ENCODE measurements around the gene KRT9.
"Not testable (repeated sequence)": the region's sequence is repeated elsewhere in the genome, so short reads cannot be mapped to it uniquely, and the experiment has no call there.

The KRT9 gene

DNA sequence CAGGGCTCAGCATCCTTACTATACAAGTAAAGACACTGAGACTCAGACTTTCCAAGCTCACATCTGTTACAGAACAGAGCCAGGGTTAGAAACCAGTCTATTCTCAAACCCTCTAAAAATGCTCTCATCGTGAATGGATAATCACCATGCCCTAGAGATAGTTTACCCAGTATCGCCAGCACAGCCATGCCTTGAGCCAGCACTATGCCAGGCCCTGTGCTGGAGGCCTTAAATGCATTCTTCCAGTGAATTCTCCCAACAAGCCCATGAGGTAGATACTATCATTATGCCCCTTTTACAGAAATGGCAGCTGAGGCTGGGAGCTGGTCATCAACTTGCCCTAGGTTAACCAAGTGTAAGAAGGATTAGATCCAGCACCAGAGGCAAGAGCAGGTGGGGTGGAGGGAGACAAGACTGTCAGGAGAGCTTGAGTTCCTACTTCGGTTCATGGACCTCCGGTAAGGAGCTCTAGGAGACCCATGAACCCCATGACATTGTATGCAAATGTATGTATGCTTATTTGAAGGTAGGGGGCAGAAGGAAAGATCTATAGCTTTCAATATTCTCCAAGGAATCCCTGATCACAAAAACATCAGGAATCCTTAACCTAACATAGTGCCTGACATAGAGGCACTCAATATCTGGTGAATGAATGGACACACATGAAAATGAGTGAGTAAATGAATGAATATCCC lies 9.7 kb upstream of the KRT9 start:
- H3K4me3 ChIP-seq (ENCODE audit: low read depth, low read length): no peak overlapping the region
- DNase-seq (ENCODE audit: low read depth): no peak

DNA sequence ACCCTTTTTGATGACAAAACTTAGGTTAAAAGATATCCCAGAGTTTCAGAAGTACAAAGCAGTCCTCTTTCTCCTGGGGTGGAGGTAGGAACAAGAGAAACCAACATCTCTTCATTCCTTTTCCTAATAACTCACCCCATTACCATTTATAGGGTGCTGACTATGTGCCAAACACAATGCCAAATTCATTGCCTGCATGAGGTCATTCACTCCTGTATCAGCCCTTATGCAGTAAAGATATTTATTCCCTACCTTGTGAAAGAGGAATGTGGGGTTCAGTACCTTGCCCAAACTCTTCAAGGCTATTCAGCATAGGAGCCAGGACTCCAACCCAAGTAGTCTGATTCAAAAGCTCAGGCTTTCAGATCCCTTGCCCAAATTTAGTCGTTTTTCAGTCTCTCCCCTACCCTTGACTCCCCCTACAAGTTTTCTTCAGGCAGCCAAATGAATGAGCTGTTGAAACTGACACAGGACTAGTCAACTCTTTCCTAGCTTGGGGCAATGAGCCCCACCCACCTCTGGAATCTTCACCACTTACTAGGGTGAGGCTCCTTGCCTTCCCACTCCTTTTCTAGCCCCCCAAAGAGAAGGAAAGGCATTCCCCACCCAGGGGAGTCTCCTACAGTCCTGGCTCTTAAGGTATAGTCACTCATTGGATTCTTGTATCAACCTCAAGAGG lies 9.0 kb upstream of the KRT9 start:
- DNase-seq (ENCODE audit: low read depth): no peak
- H3K4me3 ChIP-seq (ENCODE audit: low read depth, low read length): no peak overlapping the region

DNA sequence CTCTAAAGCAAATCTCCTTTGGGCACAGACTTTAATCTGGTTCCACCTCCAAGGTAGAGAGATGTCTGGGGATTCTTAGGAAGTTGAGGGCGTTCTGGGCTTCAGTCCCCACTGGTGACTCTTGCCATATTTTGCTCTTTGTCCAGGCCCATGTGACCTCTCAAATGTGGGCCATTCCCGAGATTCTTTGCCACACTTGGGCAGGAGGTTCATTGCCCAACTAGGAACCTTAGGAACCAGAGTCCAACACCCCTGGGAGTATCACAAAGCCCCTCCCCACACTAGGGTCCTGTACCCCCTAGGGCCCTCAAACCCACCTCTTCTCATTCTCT lies 8.4 kb upstream of the KRT9 start:
- no peak overlapping the region for H3K4me3 ChIP-seq (ENCODE audit: low read depth, low read length)
- no peak for DNase-seq (ENCODE audit: low read depth)

DNA sequence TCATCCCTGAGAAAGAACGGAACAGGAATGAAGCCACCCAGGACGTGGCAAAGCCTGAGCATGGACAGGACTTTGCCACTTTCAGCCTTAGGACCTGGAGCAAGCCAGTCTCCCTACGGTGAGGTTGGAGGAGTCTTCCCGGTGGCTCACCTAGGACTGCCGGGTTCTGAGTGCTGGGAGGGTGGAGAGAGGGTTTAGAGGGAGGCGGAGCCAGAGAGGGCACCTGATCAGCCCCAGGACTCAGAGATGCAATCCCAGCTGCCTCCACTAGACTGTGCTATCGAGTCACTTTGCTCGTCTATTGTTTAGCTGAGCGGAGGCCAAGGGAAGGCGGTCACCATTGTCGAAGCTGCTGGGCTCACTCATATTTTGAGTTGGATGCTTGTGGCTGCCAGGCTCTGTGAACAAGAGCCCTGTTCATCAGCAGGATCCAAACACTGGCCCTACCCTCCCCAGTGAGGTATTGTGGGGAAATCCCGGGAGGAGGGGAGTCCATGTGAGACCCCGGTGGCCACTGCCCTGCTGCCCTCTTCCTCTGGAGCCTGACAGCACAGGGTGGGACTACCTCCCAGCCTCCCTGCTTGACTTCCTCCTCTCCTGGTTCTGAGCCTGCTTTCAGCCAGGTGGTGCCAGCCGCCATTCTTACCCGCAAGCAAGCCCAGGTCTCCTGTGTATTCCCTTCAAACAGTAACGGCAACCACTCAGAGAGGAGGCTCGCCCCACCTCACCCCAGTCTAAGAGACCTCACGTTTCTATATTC lies 7.8 kb upstream of the KRT9 start:
- no peak overlapping the region for H3K4me3 ChIP-seq (ENCODE audit: low read depth, low read length)
- DNase-seq (ENCODE audit: low read depth): peak; percentile 12

DNA sequence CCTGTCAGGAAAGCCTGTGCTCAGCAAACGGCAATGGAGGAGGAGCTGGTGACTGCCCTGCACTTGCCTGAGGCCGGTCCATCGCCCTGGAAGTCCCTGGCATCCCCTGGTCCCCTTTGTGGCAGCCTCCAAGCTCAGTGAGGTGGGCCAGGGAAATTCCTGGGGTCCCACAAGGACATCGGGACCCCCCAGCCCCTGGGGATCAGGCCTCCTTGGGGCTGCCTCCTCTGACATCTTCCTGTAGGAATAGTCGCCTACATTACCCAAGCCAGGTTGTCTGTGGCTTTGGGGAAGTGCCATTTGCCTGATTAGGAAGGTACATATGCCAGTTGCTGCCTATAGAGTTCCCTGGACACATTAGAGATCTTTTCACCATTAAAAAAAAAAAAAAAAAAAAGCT lies 7.1 kb upstream of the KRT9 start:
- no peak overlapping the region for H3K4me3 ChIP-seq (ENCODE audit: low read depth, low read length)

DNA sequence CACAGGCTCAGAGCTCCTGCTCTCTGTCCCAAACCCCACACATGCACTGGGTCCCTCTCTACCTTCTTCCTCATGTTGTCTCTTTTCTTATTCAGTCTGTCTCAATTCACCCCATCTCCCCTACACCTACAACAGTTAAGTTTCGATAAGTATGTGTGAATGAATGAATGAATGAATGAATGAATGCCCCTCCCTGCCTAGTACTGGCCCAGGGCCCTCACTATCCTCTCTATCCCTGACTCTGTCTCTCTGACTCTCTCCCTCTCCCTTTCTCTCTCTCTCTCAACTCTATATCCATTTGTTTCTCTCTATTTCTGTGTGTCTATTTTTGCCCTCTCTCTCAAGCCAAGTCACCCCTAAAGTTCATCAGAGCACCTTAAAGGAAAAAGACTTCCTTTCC lies 6.7 kb upstream of the KRT9 start:
- no peak for DNase-seq (ENCODE audit: low read depth)
- H3K4me3 ChIP-seq (ENCODE audit: low read depth, low read length): no peak overlapping the region

More for the DNA sequence above, 7.1 kb upstream of the KRT9 start:
- DNase-seq (ENCODE audit: low read depth): no peak

DNA sequence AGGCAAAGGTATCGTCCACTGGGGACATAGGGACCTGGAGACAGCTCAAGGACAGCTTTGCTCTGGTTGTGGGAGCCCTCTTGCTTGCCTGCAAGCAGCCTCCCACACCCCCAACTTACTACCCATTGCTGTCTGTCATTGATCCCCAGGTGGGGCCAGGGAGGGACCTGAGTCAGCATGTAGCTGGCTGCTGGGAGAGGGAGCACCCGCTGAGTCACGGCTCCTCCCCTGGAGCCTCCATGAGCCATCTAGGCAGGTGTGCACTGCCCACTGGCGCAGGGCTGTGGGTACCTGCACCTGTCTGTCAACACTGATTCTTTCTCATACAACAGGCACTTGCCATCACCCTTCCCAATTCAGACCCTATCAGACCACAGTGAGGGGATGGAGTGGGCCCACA lies 4.9 kb upstream of the KRT9 start:
- H3K4me3 ChIP-seq (ENCODE audit: low read depth, low read length); DNase-seq (ENCODE audit: low read depth): not testable (repeated sequence)

DNA sequence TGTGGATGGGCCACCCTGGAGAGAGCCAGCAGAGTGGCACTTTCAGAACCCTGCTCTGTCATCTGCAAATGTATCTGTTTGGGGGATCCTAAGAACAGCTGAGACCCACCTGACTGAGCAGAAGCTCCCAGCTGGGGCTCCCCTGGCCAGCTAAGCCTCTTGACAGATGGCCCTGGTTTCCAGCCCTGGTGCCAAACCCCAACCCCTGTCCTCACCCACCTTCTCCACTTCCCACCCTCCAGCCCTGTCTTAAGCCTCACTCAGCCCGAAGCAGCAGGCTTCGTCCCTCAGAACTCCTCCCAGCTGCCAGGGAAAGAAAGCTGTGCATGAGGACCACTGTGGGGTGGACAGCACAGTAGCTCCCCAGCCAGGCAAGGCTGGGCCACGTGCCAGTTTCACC lies 3.5 kb upstream of the KRT9 start:
- no peak overlapping the region for H3K4me3 ChIP-seq (ENCODE audit: low read depth, low read length)
- no peak for DNase-seq (ENCODE audit: low read depth)

DNA sequence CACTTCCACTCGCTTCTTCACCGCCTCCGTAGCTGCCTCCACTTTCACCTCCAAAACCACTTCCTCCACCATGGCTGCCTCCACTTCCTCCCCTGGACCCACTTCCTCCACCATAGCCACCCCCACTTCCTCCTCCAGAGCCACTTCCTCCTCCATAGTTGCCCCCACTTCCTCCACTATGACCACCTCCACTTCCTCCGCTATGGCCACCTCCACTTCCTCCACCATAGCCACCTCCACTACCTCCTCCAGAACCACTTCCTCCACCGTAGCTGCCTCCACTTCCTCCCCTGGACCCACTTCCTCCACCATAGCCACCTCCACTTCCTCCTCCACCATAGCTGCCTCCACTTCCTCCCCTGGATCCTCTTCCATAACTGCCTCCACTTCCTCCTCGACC lies 4.5 kb downstream of the KRT9 start:
- no peak overlapping the region for H3K4me3 ChIP-seq (ENCODE audit: low read depth, low read length)
- no peak for DNase-seq (ENCODE audit: low read depth)

DNA sequence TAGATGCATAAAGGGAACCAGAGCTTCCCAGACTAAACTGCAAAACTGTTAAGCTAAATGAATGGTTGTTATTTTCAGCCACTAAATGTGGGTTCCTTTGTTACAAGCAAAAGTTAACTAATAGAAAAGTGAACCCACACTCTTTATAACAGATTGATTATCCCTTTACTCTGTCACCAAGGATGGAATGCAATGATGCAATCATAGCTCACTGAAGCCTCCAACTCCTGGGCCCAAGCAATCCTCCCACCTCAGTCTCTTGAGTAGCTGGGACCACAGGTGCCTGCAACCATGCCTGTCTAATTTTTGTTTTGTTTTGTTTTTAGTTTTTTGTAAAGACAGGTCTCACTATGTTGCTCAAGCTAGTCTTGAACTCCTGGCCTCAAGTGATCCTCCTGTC lies 6.5 kb downstream of the KRT9 start:
- H3K4me3 ChIP-seq (ENCODE audit: low read depth, low read length): no peak overlapping the region
- no peak for DNase-seq (ENCODE audit: low read depth)

DNA sequence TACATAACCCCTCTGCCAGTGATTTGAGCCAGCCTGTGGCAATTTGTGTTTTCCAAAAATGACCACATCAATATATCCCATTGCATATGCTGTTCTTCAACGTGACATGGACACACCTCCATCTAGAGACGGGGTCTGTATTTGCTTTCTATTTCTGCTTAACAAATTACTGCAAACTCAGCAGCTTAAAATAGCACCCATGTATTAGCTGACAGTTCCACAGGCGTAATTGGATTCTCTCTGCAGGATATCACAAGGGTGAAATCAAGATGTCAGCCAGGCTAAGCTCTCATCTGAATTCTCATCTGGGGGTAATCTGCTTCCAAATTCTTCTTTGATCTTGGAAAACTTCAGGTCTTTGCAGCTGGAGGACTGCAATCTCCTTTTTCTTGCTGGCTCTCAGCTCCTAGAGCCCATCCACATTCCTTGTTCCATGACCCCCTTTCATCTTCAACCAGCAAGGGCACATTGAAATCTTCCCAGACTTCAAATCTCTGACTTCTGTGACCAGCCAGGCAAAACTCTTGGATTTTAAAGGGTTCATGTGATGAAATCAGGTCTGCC lies 8.2 kb downstream of the KRT9 start:
- H3K4me3 ChIP-seq (ENCODE audit: low read depth, low read length): no peak overlapping the region
- DNase-seq (ENCODE audit: low read depth): no peak

DNA sequence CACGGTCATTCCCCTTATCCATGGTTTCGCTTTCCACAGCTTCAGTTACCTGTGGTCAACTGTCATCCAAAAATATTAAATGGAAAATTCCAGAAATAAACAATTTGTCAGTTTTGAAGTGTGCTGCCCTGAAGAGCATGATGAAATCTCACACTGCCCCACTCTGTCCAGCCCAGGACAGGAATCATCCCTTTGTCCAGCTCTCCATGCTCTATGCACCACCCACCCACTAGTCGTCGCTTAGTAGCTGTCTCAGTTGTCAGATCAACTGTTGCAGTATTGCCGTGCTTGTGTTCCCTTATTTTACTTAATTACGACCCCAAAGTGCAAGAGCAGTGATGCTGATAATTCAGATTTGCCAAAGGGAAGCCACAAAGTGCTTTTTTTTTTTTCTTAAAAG lies 10.3 kb downstream of the KRT9 start:
- DNase-seq (ENCODE audit: low read depth): no peak
- H3K4me3 ChIP-seq (ENCODE audit: low read depth, low read length): no peak overlapping the region

DNA sequence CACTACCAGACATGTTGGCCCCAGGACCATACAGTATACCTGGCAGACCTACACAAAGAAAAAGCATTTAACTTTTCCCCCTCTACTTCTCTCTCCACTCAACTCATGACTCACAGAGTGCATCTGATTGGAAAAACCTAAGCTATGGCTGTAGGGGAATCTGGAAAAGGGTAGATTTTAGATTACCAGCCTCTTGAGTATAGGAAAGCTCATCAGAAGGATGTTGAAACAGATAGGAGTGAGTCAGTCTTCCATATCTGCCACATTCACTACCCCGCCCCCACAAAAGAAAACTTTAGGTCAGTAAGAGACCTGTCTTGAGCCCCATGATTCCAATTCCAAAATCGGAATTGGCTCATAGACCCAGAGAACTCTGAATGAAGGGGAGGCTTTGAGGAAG lies 12.3 kb downstream of the KRT9 start:
- peak; percentile 25 for DNase-seq (ENCODE audit: low read depth)
- H3K4me3 ChIP-seq (ENCODE audit: low read depth, low read length): no peak overlapping the region

DNA sequence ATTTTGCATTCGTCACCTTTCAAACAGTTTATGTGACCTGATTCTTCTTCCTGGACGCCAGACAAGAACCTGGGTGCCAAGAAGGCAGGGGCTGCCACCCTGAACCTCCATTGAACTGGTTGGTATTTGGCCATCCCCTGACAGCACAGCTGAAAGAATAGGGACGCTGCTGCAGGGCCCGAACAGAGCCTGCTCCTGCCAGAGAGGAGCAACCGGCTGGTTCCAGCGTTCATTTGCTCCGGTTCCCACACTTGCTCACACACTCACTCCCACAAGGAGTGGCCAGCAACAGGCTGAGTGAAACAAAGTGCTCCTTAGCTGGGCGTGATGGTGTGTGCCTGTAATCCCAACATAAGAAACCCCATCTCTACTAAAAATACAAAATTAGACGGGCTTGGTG lies 14.9 kb downstream of the KRT9 start:
- no peak overlapping the region for H3K4me3 ChIP-seq (ENCODE audit: low read depth, low read length)
- no peak for DNase-seq (ENCODE audit: low read depth)

DNA sequence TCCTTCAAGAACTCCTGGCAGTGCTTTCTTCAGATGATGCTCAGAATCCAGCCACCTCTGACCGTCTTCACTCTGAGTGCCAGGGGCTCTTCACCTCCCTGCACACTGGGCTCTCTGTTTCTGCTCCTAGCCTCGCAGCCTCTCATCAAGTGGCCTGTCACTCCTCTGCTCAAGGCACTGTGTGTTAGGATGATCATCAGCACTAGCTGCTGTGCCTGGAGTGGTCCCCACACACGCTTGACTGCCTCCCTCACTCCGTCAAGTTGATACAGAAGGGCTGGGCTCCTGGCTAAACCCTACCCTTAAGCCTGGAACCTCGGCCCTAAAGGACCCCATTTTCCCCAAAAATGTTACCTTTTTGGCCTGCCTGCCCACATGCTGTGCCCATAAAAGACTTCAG lies 15.6 kb downstream of the KRT9 start:
- H3K4me3 ChIP-seq (ENCODE audit: low read depth, low read length): no peak overlapping the region
- DNase-seq (ENCODE audit: low read depth): no peak

DNA sequence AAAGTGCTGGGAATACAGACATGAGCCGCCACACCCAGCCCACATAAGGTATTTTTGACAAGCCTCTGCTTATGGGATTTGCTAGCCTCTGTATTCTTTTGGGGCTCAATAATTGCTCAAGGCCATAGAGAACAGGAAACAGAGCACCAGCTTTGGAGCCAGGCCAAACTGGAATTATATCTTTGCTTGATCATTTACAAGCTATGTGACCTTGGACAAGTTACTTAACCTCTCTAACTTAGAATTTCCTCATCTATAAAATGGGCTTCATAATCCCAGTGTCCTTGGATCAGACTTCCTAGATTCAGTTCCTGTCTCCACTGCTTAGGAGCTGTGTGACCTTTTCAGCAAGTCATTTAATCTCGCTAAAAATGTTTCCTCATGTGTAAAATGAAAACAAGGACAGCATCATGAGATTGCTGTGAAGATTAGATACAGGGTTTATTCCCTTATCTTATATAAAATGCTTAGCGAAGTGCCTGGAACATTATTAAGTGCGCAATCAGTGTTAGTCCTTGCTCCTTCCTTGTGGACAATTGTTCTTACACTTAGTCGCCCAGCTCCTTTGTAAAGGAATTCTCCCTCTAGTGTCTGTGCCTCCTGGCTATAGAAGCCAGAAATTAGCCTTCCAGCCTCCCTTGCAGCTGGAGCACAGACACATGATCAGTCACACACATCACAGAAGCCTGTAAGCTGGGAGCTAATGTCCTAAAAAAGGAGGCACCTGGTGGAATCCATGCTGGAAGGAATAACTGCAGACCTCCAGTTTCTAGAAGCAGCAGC lies 16.6 kb downstream of the KRT9 start:
- no peak for DNase-seq (ENCODE audit: low read depth)

DNA sequence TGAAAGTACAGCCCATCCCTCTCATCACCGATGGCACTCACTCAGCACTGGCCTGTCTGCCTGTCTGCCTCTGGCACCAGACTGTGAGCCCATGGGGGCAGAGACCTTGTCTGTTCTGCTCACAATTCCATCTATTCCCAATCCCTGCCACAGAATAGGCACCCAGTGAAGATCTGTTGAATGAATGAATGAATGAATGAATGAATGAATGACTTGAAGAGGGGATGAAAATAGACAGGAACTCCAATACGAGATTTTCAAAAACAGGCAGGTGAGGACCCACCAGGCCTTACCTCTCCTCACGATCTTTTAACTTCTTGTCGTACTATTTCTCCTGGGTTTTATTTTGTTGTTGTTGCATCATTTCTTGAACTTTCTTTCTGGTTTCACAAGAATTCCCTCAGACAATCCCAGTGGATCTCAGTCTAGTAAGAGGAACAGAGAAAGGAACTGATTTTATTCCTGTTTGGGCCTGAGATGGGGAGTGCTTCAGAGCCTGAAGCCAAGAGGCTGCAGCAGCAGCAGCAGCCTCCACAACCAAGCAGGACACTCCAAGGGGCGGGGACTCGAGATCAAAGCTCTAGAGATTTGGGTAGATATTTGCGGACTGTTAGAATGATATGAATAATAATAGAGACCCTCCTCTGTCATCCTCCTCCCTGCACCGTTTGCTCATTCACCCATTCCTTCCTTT lies 17.7 kb downstream of the KRT9 start:
- no peak for DNase-seq (ENCODE audit: low read depth)
- no peak overlapping the region for H3K4me3 ChIP-seq (ENCODE audit: low read depth, low read length)

More for the DNA sequence above, 16.6 kb downstream of the KRT9 start:
- H3K4me3 ChIP-seq (ENCODE audit: low read depth, low read length): no peak overlapping the region

DNA sequence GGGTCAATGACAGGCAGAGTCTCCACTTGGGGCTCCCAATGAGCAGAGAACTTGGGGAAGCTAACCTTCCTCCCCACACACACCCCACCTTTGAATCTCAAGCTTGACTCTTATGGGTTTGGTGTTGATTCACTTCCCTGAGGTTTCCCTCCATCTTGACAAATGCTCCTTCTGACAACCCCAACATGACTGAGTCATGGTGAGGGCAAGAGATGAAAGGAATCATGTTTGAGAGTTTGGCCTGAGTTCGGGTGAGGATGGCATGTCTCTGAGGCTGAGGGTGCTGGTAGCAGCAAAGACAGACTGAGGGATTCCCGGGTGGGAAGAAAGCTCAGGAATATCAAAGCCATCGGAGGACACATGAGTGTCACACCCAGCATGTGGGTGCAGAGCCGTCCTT lies 18.7 kb downstream of the KRT9 start:
- H3K4me3 ChIP-seq (ENCODE audit: low read depth, low read length): no peak overlapping the region
- no peak for DNase-seq (ENCODE audit: low read depth)

DNA sequence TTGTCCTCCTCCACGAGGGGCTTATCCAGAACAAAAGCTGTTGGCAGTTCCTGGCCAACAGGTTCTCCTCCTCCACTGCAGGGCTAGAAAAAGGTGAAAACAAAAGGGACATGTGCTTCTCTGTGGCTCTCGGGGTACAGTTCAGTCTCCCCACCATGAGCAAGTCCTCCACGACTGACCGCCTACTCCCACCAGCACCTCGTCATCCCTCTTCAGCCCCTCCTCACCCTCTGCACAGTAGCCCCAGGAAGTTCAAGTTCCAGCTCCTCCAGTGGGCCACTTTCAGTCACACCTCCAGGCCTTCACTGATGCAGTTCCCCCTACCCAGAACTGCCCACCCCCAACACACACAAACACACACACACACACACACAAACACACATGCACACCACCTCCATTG lies 19.4 kb downstream of the KRT9 start:
- H3K4me3 ChIP-seq (ENCODE audit: low read depth, low read length): no peak overlapping the region

More for the DNA sequence above, 19.4 kb downstream of the KRT9 start:
- no peak for DNase-seq (ENCODE audit: low read depth)
